Measurements from ENCODE around the gene MAP3K20. TPM values are rescaled to one million over a fixed set of nuclear protein-coding genes. Genes with fewer than 3 reads are reported as not detected.
A peak's percentile ranks its signal among the peaks of the same experiment; 100 is the strongest.

MAP3K20 gene
- total RNA-seq, 1 donor: 68.2 TPM

DNA sequence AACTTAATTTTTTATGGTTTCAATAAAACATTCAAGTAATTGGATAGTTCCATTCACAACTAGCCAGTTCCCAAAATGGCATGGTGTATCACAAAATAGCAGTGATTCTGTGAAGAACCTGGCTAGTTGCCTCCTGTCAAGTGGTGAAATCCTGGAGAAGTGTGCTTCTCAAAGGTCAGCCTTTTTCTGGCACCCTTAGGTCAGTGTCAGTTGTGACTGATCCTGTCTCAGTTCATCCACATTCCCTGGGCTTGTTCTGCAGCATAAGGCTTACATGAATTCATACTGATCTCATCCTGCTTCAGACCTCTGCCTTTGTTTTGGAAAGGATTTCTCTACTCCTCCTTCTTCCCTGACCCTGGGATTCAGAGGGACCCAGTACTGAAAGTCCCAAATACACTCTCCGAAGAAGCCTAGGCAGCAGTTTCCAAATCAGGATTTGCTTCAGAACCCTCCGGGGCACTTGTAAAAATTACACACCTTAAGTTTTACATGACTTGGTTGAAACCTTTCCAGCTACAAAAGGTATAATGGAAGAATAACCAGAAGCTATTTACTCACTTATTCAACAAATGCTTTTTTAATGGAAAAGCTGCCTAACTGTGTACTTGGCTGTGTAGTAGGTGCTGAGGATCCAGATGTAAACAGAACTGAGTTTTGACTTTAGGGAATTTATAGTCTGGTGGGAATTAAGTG lies 11.0 kb downstream of the MAP3K20 start:
- H3K4me3 ChIP-seq (ENCODE audit: low read depth, low read length): no peak overlapping the region
- no peak for DNase-seq (ENCODE audit: low read depth)
- TF ChIP-seq, protein P1, sequence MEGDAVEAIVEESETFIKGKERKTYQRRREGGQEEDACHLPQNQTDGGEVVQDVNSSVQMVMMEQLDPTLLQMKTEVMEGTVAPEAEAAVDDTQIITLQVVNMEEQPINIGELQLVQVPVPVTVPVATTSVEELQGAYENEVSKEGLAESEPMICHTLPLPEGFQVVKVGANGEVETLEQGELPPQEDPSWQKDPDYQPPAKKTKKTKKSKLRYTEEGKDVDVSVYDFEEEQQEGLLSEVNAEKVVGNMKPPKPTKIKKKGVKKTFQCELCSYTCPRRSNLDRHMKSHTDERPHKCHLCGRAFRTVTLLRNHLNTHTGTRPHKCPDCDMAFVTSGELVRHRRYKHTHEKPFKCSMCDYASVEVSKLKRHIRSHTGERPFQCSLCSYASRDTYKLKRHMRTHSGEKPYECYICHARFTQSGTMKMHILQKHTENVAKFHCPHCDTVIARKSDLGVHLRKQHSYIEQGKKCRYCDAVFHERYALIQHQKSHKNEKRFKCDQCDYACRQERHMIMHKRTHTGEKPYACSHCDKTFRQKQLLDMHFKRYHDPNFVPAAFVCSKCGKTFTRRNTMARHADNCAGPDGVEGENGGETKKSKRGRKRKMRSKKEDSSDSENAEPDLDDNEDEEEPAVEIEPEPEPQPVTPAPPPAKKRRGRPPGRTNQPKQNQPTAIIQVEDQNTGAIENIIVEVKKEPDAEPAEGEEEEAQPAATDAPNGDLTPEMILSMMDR (IDR thresholded peaks at IDR 0.05; ENCODE audit: insufficient read depth, low read length): no peak

GRCh38 chr2:173087214-173087581 lies 11.6 kb downstream of the MAP3K20 start:
- no peak for DNase-seq (ENCODE audit: low read depth)
- H3K4me3 ChIP-seq (ENCODE audit: low read depth, low read length): no peak overlapping the region
- TF ChIP-seq, protein P1 (IDR thresholded peaks at IDR 0.05; ENCODE audit: insufficient read depth, low read length): no peak

- TF ChIP-seq, protein P1 (IDR thresholded peaks at IDR 0.05; ENCODE audit: insufficient read depth, low read length): no peak
- H3K4me3 ChIP-seq (ENCODE audit: low read depth, low read length): no peak overlapping the region
- DNase-seq (ENCODE audit: low read depth): no peak
Measured at GRCh38 chr2:173087793-173088496, 12.3 kb downstream of the MAP3K20 start.

DNA sequence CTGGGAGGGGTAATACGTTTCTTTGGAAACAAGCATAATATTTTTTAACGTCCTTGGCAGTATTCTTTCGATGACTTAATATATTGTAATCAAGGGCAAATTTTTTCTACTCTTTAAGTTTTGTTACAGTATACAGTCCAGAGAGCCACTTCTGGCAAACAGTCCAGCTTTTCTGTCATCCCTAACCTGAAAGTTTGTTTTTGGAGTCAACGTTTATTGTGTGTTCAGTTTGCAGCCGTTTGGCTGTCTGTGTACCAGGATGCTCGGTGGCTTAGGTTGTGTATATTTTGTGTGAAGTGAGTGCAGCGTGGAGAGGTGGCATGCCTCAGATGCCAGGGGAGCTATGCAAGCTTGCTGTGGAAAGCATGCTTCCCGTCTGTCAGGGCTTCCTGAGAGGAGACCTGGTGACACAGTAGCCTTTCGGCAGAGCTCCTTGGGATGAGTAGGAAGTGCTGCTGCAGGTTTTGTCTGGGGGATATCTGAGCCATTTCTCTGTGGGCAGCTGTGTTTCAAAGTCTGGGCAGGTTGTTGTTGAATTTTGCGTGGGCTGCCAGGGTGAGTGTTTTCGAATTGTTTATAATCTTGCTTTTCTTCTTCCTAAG lies 14.7 kb downstream of the MAP3K20 start:
- H3K4me3 ChIP-seq (ENCODE audit: low read depth, low read length): peak overlapping the region; percentile 53
- TF ChIP-seq, protein P1 (IDR thresholded peaks at IDR 0.05; ENCODE audit: insufficient read depth, low read length): no peak
- peak; percentile 75 for DNase-seq (ENCODE audit: low read depth)

- peak; percentile 42 for DNase-seq (ENCODE audit: low read depth)
- peak overlapping the region; percentile 53 for H3K4me3 ChIP-seq (ENCODE audit: low read depth, low read length)
- TF ChIP-seq, protein P1 (IDR thresholded peaks at IDR 0.05; ENCODE audit: insufficient read depth, low read length): peak; percentile 73
Measured at GRCh38 chr2:173090973-173091660, 15.5 kb downstream of the MAP3K20 start.

- TF ChIP-seq, protein P1 (IDR thresholded peaks at IDR 0.05; ENCODE audit: insufficient read depth, low read length): no peak
- no peak for DNase-seq (ENCODE audit: low read depth)
- no peak overlapping the region for H3K4me3 ChIP-seq (ENCODE audit: low read depth, low read length)
Measured at GRCh38 chr2:173091910-173092309, 16.3 kb downstream of the MAP3K20 start.

Data from fibroblast of the aortic adventitia (primary cell).